SK-MEL-5 (cell line): ENCODE results near the gene OR10A4. TPM values are rescaled to one million over a fixed set of nuclear protein-coding genes. Genes with fewer than 3 reads are reported as not detected.
"Not testable (repeated sequence)": the region's sequence is repeated elsewhere in the genome, so short reads cannot be mapped to it uniquely, and the experiment has no call there.

Experiments used
- DNase-seq: peaks from one replicate; pipeline ENCODE4 v3.0.0-alpha.2; 2016; ENCODE audit warnings: low read depth, low spot score
- in situ Hi-C: cut with HindIII; loops from 2 replicates; pipeline ENCODE4 v1.10.0; 2016; ENCODE audit warnings: low sequenced_read_pairs, high pct_unique_total_duplicates, low pct_unique_long_range_greater_than_20kb
- total RNA-seq: library from RNA; depleted of rRNA; stranded (reverse); fragments of >200 nt; shearing (Covaris generic); gene quantifications from 2 replicates; pipeline ENCODE4 v1.2.3, GENCODE V29; 2014

OR10A4 gene
- total RNA-seq, 1 experiment from 2014 or later: not detected

DNA sequence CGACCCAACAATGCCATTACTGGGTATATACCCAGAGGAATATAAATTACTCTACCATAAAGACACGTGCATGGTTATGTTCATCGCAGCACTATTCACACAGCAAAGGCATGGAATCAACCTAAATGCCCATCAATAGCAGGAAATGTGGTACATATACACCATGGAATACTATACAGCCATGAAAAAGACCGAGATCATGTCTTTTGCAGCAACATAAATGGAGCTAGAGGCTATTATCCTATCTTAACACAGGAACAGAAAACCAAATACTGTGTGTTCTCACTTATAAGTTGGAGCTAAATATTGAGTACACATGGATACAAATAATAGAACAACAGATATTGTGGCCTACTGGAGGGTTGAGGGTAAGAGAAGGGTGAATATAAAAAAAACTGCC lies 12.4 kb downstream of the OR10A4 start:
- no peak for DNase-seq
- in situ Hi-C loops: no loop called here

DNA sequence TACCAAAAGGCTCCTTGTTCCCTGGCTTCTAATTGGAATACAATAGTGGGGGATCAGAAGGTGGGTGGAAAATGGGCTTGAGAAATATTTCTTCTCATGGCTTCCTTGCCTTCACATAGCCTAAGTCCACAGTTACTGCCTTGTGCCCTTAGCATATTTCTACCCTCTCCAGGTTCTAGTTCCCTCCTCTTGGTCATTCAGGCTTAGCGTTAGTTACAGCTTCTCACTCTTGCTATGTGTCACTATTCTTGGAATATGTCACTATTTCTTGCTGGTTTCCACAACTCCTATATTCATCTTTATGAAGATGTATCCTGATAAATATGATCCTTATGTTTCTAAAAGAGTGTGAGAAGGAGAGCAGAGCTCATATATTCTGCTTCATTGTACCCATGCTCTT lies 13.4 kb downstream of the OR10A4 start:
- in situ Hi-C loops: no loop called here
- DNase-seq: no peak

DNA sequence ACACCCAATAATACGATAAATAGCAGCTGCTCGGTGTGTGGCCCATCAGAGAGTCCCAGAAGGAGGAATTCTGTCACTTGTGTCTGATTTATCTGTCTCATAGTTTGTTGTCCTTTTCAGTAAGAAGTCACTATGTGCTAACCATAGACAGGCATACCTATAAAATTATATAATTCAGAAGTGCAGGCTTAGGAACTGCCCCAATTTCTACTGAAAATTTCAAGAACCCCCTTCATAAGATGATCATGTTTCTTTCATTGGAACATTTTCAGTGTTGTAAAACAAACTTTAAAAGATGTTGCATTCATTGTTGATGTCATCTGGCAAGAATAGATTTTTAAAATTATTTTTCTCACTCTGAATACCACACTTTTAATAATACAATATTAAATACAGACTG lies 16.0 kb downstream of the OR10A4 start, which contains the start of gene OR2D2:
TSS of gene OR2D2 (minus strand) at position 101 of the 400 bp plus-strand sequence. CDS start at position 101, 0 bp downstream.
- DNase-seq: no peak
- in situ Hi-C loops: no loop called here

DNA sequence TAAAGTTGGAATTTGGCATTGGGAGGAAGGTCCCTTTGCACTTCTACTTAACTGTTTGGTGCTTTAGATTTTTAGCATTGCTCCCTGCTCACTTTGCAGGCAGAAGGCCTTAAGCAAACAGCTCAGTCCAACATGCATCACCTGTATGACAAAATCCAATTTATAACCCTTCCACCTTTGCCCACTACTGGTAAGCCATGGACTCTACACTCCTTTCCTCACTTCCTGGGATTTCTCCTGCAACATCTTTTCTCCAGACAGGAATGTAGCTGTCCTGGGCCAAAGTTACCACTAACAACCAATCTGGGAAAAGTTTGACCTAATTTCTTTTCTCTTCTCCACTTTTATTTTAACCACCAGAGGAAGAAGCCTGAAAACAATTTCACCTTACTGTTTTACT lies 17.7 kb downstream of the OR10A4 start:
- no peak for DNase-seq

DNA sequence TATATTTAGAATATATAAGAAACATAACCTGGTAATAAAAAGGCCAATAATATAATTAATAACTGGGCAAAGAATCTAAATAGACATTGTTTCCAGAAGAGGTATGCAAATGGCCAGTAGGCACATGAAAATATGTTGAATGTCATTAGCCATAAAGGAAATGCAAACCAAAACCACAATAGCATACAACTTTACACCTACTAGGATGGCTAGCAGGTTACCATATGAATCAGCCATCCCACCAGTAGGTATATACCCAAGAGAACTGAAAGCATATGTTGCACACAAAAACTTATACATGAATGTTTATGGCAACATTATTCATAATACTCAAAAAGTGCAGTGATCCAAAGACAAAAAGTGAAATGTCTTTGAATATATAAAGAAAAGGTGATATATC lies 18.6 kb downstream of the OR10A4 start:
- in situ Hi-C loops: no loop called here
- DNase-seq: no peak

More for the DNA sequence above, 17.7 kb downstream of the OR10A4 start:
- in situ Hi-C loops: no loop called here

DNA sequence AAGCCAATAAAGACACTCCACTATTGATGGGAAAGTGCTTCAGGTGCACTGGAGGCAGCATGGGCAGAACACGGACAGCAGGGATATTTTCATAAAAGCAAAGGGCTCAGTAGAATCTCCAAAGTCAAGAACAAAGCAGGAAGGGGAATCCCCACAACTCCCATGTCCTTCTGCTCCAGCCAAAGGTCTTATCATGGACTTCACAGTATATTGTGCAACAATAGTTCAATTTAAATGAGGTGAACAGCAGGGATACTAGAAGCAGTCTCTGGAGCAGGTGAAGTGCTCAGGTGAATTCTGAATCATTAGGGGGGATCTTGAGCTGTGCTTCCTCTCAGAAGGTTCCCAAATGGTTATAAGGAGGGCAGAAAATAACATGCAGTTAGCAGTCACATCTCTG lies 22.5 kb downstream of the OR10A4 start:
- in situ Hi-C loops: no loop called here
- no peak for DNase-seq

DNA sequence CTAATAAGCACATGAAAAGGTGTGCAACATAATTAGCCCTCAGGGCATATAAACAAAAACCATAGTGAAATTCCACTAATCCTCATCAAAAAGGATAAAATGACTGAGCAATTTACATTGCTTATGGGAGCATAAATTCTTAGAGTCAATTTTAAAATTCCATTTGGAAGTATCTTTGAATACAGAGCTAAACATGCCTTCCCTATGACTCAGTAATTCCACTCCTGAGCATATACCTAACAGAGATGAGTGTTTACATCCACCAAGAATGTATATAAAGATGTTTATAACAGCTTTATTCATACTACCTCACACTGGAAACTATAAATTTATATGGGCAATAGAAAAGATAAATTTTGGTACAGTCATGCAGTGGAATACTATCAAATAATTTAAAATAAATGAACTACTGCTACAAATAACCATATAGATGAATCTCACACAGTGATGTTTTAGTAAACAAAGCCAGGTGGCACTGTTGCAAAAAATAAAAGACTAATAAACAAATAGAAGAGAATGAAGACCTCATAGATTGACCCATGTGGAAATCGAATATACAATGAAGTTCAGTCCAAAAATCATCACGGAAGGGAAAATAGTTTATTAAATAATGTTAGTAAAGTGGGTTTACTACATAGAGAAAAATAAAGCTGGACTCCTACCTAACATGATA lies 24.0 kb downstream of the OR10A4 start:
- peak; percentile 11 for DNase-seq

DNA sequence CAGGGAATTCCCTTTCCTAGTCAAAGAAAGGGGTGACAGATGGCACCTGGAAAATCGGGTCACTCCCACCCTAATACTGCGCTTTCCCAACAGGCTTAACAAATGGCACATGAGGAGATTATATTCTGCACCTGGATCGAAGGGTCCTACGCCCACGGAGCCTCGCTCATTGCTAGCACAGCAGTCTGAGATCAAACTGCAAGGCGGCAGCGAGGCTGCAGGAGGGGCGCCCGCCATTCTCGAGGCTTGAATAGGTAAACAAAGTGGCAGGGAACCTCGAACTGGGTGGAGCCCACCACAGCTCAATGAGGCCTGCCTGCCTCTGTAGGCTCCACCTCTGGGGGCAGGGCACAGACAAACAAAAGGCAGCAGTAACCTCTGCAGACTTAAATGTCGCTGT lies 28.4 kb downstream of the OR10A4 start:
- in situ Hi-C loops, DNase-seq: not testable (repeated sequence)

More for the DNA sequence above, 24.0 kb downstream of the OR10A4 start:
- in situ Hi-C loops: no loop called here

DNA sequence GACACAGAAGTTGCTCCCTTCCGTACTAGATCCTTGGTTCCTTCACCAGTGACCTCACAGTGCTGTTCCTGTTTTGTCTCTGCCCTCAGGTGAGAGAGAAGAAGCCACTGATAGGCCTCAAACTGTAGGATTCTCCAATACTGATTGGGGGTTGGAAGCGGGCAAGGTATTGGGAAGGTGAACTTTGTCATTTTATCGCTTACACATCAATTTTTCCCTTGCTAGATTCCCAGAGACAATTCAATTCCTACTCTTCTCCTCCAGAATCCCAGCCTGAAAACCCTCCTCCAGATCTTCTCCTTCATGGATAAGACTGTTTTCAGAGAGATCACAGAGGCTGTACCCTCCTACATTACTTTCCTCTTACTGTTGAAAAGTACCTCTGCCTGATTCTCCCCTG lies 35.0 kb downstream of the OR10A4 start:
- DNase-seq: no peak
- in situ Hi-C loops: no loop called here

DNA sequence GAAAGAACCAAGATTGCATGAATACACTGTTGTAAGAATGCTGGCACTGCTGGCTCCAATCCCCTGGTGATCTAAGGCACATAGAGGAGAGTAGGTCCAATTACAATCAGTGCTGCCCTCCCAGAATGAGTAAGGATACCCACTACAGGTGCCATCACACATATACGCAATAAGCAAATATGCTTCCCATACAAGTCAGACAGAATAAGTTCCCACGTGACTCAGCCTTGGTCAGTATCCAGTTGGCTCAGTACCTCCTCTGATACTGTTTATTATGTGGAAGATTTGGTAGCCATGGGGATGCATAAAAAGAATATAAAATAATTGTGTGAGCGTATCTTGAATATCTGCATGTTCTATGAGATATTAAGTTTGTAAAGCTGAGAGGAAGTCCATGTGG lies 35.5 kb downstream of the OR10A4 start:
- no peak for DNase-seq
- in situ Hi-C loops: no loop called here

DNA sequence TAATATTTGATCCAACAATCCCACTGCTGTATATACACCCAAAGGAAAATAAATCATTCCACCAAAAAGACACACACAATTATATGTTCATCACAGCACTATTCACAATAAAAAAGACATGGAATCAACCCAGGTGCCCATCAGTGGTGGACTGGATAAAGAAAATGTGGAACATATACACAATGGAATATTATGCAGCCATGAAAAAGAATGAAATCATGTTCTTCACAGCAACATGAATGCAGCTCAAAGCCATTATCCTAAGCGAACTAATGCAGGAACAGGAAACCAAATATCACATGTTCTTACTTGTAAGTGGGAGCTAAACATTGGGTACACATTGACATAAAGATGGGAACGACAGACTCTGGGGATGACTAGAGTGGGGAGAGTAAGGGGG lies 43.3 kb downstream of the OR10A4 start:
- in situ Hi-C loops: no loop called here
- no peak for DNase-seq

DNA sequence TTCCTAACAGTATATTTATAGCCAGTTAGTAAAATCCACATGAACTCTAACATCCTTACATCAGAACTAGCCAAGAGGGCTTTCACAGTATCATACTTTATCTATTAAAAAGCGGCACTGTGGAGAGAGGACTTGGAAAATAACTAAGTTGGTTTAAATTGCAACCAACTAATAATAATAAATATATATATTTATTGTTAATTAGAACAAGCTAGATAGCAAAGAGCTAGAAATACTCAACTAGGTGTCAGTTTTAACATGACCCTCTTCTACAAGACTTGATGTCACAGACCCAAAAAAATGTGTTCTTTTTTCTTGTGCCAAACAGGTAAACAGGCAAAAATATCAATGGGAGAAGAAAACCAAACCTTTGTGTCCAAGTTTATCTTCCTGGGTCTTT lies 44.3 kb downstream of the OR10A4 start, which contains the start of gene OR2D3:
TSS of gene OR2D3 (plus strand) at position 301 of the 400 bp plus-strand sequence. CDS start at position 301, 0 bp downstream.
- in situ Hi-C loops: no loop called here
- no peak for DNase-seq

DNA sequence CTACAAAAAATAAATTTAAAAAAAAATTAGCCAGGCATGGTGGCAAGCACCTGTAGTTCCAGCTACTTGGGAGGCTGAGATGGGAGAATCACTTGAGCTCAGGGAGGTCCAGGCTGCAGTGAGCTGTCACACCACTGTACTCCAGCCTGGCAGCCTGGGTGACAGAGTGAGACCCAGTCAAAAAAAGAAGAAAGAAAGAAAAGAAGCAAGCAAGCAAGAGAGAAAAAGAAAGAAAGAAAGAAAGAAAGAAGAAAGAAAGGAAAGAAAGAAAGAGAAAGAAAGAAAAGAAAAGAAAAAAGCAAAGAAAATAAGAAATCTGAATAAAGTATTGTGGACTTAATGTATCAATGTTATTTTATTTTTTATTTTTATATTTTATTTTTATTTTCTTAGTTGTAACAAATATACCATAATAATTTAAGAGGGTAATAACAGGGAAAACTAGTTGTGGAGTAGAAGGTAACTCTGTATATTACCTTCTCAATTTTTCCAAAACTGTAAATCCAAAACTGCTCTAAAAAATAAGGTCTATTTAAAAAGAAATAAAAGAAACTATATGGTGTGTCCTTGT lies 48.7 kb downstream of the OR10A4 start:
- no peak for DNase-seq
- in situ Hi-C loops: no loop called here

DNA sequence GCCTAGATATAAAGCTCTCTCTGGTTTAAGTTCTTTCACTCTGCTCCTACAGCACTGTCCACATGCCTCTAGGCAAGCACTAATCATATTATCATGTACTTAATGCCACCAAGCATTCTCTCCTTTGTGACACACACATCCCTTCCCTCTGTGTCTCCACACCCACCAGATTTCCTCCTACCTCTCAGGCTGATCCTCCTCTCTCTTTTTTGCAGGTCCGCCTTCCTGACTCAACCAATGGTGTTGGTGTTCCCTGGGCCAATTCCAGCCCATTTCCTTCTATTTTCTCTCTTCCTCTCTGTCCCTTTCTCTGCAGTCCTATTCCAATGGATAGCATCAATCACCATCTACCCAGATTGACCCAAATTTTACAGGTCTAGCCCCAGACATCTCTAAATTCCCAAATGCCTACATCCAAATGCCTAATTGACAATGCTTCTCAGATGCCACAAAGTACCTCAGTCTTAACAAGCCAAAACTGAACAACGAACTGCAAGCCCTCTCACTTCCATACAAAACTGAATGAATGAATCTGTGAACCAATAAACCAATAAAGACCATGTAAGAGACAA lies 49.3 kb downstream of the OR10A4 start:
- DNase-seq: peak; percentile 40
- in situ Hi-C loops: no loop called here

DNA sequence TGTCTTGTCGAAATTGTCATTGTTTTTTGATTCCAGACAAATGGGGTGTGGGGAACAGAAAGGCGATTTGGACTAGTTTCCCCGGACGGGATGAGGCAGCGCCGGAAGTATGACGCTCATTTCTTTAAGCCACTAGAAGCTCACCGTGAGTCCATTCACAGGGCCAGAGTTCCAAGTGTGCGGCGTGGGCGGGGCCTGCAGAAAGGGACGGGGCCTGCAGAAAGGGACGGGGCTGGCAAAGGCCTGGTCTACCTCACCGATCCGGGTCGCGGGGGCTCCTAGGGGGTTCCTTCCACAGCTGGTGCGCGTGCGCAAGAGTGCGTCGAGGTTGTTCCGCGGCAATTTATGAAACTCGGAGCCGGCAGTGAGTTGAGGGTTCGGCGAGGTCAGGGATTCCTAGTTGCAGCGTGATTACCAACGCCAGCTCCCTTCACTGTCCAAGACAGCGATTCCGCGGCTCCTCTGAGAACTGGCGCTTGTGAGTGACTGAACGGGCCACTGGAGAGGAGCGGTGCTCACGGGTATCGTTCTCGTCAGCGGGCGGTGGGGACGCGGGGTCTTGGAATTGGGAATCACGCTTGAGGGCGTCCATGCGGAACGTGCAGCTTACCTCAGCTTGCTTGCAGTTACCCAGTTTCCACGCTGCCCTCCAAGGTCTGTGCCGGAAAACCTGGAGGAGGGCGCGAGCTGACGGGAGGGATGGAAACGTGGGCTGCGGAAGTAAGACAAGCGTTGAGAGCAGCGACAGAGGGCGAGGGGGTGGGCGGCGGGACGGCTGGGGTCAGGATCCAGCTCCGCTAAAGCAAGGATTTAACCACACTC lies 50.0 kb downstream of the OR10A4 start, which contains the start of gene ZNF215:
TSS of gene ZNF215 (plus strand) at position 219 of the 822 bp plus-strand sequence. CDS start 5,847 bp downstream, outside the sequence.
- DNase-seq: peak; percentile 90
- in situ Hi-C loops: no loop called here

DNA sequence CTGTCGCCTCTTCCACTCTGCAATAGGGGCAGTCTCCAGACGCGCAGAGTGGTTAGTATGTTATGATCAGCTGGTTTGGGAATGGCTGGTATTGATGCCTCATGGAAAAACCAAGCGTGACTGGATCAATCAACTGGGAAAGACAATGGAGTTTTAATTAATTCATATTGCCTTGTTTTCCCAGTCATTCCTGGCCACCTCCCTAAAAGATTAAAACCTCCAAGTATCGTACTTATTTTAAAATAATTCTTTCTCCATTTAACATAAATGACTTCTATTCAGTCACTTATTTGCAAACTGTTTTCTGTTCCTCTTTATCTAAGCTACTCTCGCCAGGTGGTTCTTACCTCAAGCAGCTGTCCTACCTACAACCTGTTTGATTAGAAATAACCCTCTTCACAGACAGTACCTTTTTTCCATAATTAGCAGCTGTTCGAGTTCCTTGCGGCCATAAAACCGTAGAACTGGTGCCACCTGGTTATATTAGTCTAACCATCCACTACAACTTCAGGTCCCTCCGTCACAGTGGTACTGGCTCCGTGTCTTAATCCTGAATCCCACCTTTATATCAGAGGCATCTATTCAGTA lies 50.7 kb downstream of the OR10A4 start:
- no peak for DNase-seq
- in situ Hi-C loops: no loop called here
